GM12865 (cell line): Measurements from ENCODE around the gene DTD1.

Experiments used
- DNase-seq: peaks from one replicate; pipeline ENCODE4 v3.0.0; 2010; ENCODE audit warnings: low read depth
- H3K4me3 ChIP-seq: 2 replicates; pipeline ENCODE4 v1.5.1; 2011; ENCODE audit warnings: mild to moderate bottlenecking, low read depth, low read length, control low read depth
- CTCF ChIP-seq: IDR thresholded peaks from 2 replicates; pipeline ENCODE4 v1.5.1; 2011; ENCODE audit warnings: low read length, control low read depth, low read depth, inconsistent platforms; ENCODE audit not compliant: insufficient read depth; ENCODE audit errors: missing control alignments

DTD1 gene

GRCh38 chr20:18721551-18722115, 133.8 kb downstream of the DTD1 start:
- no peak overlapping the region for H3K4me3 ChIP-seq
- DNase-seq: no peak
- no peak for TF ChIP-seq CTCF

- no peak for TF ChIP-seq CTCF
- no peak for DNase-seq
- H3K4me3 ChIP-seq: no peak overlapping the region
Observed at GRCh38 chr20:18722371-18722770, 134.5 kb downstream of the DTD1 start.

DNA sequence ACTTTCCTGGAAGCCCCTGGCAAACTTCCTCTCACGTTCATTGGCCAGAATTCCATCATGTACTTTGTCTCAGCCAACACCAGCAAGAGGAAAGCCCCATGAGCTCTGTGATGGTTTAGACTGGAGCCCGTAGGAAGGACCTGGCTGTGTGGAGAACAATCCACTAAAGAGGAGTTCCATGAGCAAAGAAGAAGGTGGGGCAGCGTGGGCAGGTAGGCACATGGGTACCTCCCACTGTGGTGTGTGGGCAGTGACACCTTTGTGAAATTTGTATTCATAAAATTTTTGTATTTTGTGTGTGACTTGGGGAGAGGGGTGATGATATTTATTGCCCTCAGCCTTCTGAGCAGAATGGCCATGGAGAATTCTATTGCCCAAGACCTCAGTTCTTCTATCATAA, 136.2 kb downstream of the DTD1 start:
- no peak for TF ChIP-seq CTCF
- H3K4me3 ChIP-seq: no peak overlapping the region
- no peak for DNase-seq

GRCh38 chr20:18724788-18725464, 137.1 kb downstream of the DTD1 start:
- no peak overlapping the region for H3K4me3 ChIP-seq
- no peak for TF ChIP-seq CTCF
- no peak for DNase-seq

DNA sequence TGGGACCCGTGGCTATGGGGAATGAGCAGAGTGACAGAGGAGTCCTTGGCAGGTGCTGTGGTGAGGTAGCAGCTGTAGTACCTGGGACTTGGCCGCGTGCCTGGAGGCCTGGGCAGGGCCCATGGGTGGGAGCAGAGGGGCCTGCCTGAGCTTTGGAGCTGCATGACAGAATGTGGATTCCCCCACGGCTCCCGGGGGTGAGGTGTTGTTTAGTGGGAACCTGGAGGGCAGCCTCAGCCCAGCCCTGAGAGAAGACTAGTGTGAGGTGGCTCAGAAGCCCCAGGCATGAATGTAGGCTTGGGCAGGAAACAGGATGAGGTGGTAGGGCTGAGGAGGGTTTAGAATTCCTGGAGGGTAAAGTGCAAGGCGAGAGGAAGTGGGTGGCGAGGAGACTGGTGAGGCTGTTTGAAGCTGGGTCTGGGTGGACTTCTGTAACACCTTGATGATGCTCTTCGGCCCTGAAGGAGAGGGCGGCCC, 139.2 kb downstream of the DTD1 start:
- DNase-seq: no peak
- no peak overlapping the region for H3K4me3 ChIP-seq

DNA sequence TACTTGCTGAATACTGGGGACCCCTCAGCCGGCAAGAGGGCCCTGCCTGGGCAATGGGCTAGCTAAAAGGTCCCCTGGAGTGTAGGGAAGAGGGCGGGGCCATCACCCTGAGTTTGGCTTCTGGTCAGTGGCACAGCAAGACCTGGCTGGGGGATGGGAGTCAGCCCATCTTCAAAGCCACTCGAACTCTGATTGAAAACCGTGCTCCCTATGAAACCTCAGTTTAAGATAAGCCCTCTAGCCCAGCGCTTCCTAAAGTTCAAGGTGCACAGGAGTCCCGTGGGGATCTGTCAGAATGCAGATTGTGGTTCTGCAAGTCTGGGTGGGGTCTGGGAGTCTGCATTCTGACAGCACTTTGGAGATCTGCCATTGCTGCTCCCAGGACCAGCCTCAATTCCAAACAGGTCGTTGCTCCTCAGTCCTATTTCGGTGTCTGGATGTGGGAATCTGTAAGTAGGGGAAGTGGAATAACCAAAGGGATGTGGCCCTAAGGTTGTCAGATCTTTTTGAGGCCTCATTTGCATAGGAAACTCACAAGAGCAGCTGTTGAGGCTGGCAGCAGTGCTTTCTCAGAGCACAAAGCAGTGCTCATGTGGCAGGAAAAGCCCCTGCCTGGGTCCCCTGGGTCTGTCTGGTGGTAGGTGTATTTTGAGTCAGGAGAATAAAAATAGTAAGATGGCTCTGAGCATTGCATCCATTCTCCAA, 140.5 kb downstream of the DTD1 start:
- no peak for TF ChIP-seq CTCF
- H3K4me3 ChIP-seq: 0 out of 2 replicates have a peak overlapping the region, but pooled peaks have one; percentile 7
- DNase-seq: peak; percentile 82

More for the DNA sequence above, 139.2 kb downstream of the DTD1 start:
- no peak for TF ChIP-seq CTCF

DNA sequence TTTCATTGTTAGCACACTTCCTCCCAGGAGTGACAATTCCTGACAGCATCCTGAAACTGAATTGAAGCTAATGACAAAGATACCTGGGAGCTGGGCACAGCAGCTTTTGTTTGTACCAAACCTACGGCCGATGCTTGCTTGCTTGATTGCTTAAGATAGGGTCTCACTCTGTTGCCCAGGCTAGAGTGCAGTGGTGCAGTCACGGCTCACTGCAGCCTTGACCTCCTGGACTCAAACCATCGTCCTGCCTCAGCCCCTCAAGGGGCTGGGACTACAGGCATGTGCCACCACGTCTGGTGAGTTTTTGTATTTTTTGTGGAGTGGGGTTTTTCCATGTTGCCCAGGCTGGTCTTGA, 141.0 kb downstream of the DTD1 start:
- 0 out of 2 replicates have a peak overlapping the region, but pooled peaks have one; percentile 7 for H3K4me3 ChIP-seq
- no peak for TF ChIP-seq CTCF
- DNase-seq: no peak
